ENCODE results near the gene COL20A1.

COL20A1 gene

GRCh38 chr20:63334356-63334755 is 41.4 kb downstream of the COL20A1 start:
- TF ChIP-seq REST (IDR thresholded peaks at IDR 0.05; ENCODE audit: insufficient read depth in 1 of 2, low read depth in 2 of 2, low read length in 2 of 2) (no peak), FOXP2 (optimal IDR thresholded peaks at IDR 0.05; ENCODE audit: borderline replicate concordance, extremely low read depth, extremely low read length, insufficient read depth) (no peak), POLR2AphosphoS5 (IDR thresholded peaks at IDR 0.05; ENCODE audit: low read depth, low read length) (no peak), SIN3A (IDR thresholded peaks at IDR 0.05; ENCODE audit: borderline replicate concordance, insufficient read depth, low read length) (no peak), TAF1 (IDR thresholded peaks at IDR 0.05; ENCODE audit: borderline replicate concordance, insufficient read depth, low read length) (no peak)

- TF ChIP-seq POLR2AphosphoS5 (IDR thresholded peaks at IDR 0.05; ENCODE audit: low read depth, low read length): no peak
- TF ChIP-seq SIN3A (IDR thresholded peaks at IDR 0.05; ENCODE audit: borderline replicate concordance, insufficient read depth, low read length): no peak
- TF ChIP-seq REST (IDR thresholded peaks at IDR 0.05; ENCODE audit: insufficient read depth in 1 of 2, low read depth in 2 of 2, low read length in 2 of 2): no peak
- TF ChIP-seq FOXP2 (optimal IDR thresholded peaks at IDR 0.05; ENCODE audit: borderline replicate concordance, extremely low read depth, extremely low read length, insufficient read depth): no peak
- TF ChIP-seq TAF1 (IDR thresholded peaks at IDR 0.05; ENCODE audit: borderline replicate concordance, insufficient read depth, low read length): no peak
These were observed 42.7 kb downstream of the COL20A1 start for GRCh38 chr20:63335711-63336110.

GRCh38 chr20:63336232-63336752 is 43.3 kb downstream of the COL20A1 start:
- TF ChIP-seq TAF1 (IDR thresholded peaks at IDR 0.05; ENCODE audit: borderline replicate concordance, insufficient read depth, low read length): no peak
- no peak for TF ChIP-seq SIN3A (IDR thresholded peaks at IDR 0.05; ENCODE audit: borderline replicate concordance, insufficient read depth, low read length)
- TF ChIP-seq REST (IDR thresholded peaks at IDR 0.05; ENCODE audit: insufficient read depth in 1 of 2, low read depth in 2 of 2, low read length in 2 of 2): no peak
- TF ChIP-seq POLR2AphosphoS5 (IDR thresholded peaks at IDR 0.05; ENCODE audit: low read depth, low read length): no peak
- TF ChIP-seq FOXP2 (optimal IDR thresholded peaks at IDR 0.05; ENCODE audit: borderline replicate concordance, extremely low read depth, extremely low read length, insufficient read depth): no peak

- TF ChIP-seq POLR2AphosphoS5 (IDR thresholded peaks at IDR 0.05; ENCODE audit: low read depth, low read length): no peak
- no peak for TF ChIP-seq TAF1 (IDR thresholded peaks at IDR 0.05; ENCODE audit: borderline replicate concordance, insufficient read depth, low read length)
- no peak for TF ChIP-seq REST (IDR thresholded peaks at IDR 0.05; ENCODE audit: insufficient read depth in 1 of 2, low read depth in 2 of 2, low read length in 2 of 2)
- TF ChIP-seq FOXP2 (optimal IDR thresholded peaks at IDR 0.05; ENCODE audit: borderline replicate concordance, extremely low read depth, extremely low read length, insufficient read depth): no peak
- TF ChIP-seq SIN3A (IDR thresholded peaks at IDR 0.05; ENCODE audit: borderline replicate concordance, insufficient read depth, low read length): no peak
These were observed 44.9 kb downstream of the COL20A1 start for GRCh38 chr20:63337786-63338420.

All from PFSK-1 (cell line).